Skeletal muscle satellite cell (primary cell): ENCODE data around the gene AOC2.
"Not testable (repeated sequence)": the region's sequence is repeated elsewhere in the genome, so short reads cannot be mapped to it uniquely, and the experiment has no call there.

Experiments
- H3K27me3 ChIP-seq: 2 replicates; pipeline ENCODE4 v1.7.0; 2013; ENCODE audit warnings: low read length; ENCODE audit not compliant: control insufficient read depth, insufficient read depth
- H3K36me3 ChIP-seq: 2 replicates; pipeline ENCODE4 v1.7.0; 2013; ENCODE audit warnings: mild to moderate bottlenecking, control low read depth, low read length; ENCODE audit not compliant: insufficient read depth
- H3K4me1 ChIP-seq: 2 replicates; pipeline ENCODE4 v1.7.0; 2013; ENCODE audit warnings: low read length; ENCODE audit not compliant: control insufficient read depth, insufficient read depth
- H3K4me2 ChIP-seq: 2 replicates; pipeline ENCODE4 v1.7.0; 2013; ENCODE audit warnings: mild to moderate bottlenecking, low read length
- H3K4me3 ChIP-seq: 2 replicates; pipeline ENCODE4 v1.7.0; 2013; ENCODE audit warnings: low read length
- H3K9ac ChIP-seq: 2 replicates; pipeline ENCODE4 v1.7.0; 2013; ENCODE audit warnings: mild to moderate bottlenecking, low read depth, low read length, moderate library complexity
- H3K9me3 ChIP-seq: replicated peaks from 2 replicates; pipeline ENCODE4 v1.7.0; 2013; ENCODE audit warnings: mild to moderate bottlenecking, control low read depth, low read length

AOC2 gene

GRCh38 chr17:42865638-42866094 is 21.3 kb downstream of the AOC2 start:
- Histone ChIP-seq H3K9ac (no peak overlapping the region), H3K4me3 (no peak overlapping the region), H3K4me1 (no peaks in the 10 kb centered on the region), H3K9me3 (peaks cover 3% of the 10 kb centered on the region), H3K4me2 (no peak overlapping the region), H3K36me3 (no peaks in the 10 kb centered on the region), H3K27me3 (peaks cover 29% of the 10 kb centered on the region)

DNA sequence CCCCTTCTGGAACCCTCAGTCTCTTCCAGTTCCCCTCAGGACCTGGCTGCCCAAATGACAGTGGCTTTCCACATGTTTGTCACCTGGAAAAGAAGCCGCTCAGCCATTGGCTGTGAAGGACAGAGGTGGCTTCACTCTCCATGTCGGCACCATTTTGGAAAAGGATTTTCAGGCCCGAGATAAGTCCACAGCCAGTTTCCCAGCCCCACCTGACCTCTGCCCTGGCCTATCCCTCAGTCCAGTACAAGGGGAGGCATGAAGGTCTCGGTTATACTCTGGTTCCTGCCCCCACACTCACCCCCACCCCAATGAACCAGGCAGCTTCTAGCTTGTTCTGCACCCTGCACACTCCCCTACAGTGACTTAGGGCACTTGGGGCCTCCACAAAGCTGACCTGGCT is 21.8 kb downstream of the AOC2 start:
- Histone ChIP-seq H3K4me3 (no peak overlapping the region), H3K27me3 (peaks cover 29% of the 10 kb centered on the region), H3K4me1 (no peaks in the 10 kb centered on the region), H3K4me2 (no peak overlapping the region), H3K36me3 (no peaks in the 10 kb centered on the region), H3K9me3 (peaks cover 4% of the 10 kb centered on the region), H3K9ac (no peak overlapping the region)

- peaks cover 4% of the 10 kb centered on the region for H3K9me3 ChIP-seq
- no peak overlapping the region for H3K4me2 ChIP-seq
- H3K4me1 ChIP-seq = no peaks in the 10 kb centered on the region
- H3K27me3 ChIP-seq = peaks cover 35% of the 10 kb centered on the region
- no peak overlapping the region for H3K4me3 ChIP-seq
- H3K36me3 ChIP-seq = no peaks in the 10 kb centered on the region
- no peak overlapping the region for H3K9ac ChIP-seq
These were observed 22.5 kb downstream of the AOC2 start for GRCh38 chr17:42866631-42867575.

DNA sequence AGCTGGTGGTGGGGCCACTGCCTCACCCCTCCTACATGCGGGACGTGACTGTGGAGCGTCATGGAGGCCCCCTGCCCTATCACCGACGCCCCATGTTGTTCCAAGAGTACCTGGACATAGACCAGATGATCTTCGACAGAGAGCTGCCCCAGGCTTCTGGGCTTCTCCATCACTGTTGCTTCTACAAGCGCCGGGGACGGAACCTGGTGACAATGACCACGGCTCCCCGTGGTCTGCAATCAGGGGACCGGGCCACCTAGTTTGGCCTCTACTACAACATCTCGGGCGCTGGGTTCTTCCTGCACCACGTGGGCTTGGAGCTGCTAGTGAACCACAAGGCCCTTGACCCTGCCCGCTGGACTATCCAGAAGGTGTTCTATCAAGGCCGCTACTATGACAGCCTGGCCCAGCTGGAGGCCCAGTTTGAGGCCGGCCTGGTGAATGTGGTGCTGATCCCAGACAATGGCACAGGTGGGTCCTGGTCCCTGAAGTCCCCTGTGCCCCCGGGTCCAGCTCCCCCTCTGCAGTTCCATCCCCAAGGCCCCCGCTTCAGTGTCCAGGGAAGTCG is 23.4 kb downstream of the AOC2 start:
- not testable (repeated sequence) for H3K9ac ChIP-seq, H3K4me1 ChIP-seq, H3K4me3 ChIP-seq, H3K36me3 ChIP-seq, H3K4me2 ChIP-seq, H3K9me3 ChIP-seq
- H3K27me3 ChIP-seq = peaks cover 36% of the 10 kb centered on the region

DNA sequence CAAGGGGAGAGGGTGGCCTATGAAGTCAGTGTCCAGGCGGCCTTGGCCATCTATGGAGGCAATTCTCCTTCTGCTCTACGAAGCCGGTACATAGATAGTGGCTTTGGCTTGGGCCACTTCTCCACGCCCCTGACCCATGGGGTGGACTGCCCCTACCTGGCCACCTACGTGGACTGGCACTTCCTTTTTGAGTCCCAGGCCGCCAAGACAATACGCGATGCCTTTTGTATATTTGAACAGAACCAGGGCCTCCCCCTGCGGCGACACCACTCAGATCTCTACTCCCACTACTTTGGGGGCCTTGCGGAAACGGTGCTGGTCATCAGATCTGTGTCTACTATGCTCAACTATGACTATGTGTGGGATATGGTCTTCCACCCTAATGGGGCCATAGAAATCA is 24.0 kb downstream of the AOC2 start:
- peaks cover 4% of the 10 kb centered on the region for H3K9me3 ChIP-seq
- H3K4me2 ChIP-seq = no peak overlapping the region
- H3K4me1 ChIP-seq = no peaks in the 10 kb centered on the region
- no peaks in the 10 kb centered on the region for H3K36me3 ChIP-seq
- H3K27me3 ChIP-seq = peaks cover 42% of the 10 kb centered on the region
- no peak overlapping the region for H3K4me3 ChIP-seq
- no peak overlapping the region for H3K9ac ChIP-seq

GRCh38 chr17:42871647-42872046 is 27.3 kb downstream of the AOC2 start:
- Histone ChIP-seq H3K36me3 (no peaks in the 10 kb centered on the region), H3K9me3 (peaks cover 4% of the 10 kb centered on the region), H3K9ac (no peak overlapping the region), H3K4me2 (no peak overlapping the region), H3K4me1 (no peaks in the 10 kb centered on the region), H3K27me3 (peaks cover 43% of the 10 kb centered on the region), H3K4me3 (no peak overlapping the region)

DNA sequence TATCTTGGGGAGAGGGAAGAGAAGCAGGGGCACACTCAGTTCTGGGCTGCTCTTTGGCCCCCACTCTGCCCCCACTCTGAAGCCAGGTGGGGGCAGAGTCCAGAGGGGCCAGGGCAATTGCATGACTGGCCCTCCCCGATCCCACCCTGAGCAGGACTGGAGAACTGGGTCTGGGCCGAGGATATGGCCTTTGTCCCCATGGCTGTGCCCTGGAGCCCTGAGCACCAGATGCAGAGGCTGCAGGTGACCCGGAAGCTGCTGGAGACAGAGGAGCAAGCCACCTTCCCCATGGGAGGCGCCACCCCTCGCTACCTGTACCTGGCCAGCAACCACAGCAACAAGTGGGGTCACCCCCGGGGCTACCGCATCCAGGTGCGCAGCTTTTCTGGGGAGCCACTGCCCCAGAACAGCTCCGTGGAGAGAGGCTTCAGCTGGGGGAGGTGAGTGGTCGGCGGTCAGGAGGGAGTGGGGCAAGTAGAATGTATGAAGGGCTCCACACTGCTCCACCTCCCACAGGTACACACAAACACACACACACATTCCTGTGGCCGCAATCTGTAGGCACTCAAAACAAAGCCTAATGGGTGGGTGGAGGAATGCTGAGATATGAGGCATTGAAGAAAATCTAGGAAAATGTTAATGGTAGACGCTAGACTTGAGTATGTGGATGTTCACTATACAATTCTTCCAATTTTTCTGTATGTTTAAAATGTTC is 28.0 kb downstream of the AOC2 start:
- peaks cover 45% of the 10 kb centered on the region for H3K27me3 ChIP-seq
- H3K9ac ChIP-seq = no peak overlapping the region
- no peaks in the 10 kb centered on the region for H3K4me1 ChIP-seq
- H3K4me2 ChIP-seq = no peak overlapping the region
- peaks cover 4% of the 10 kb centered on the region for H3K9me3 ChIP-seq
- no peaks in the 10 kb centered on the region for H3K36me3 ChIP-seq
- H3K4me3 ChIP-seq = no peak overlapping the region

- H3K4me1 ChIP-seq = no peaks in the 10 kb centered on the region
- peaks cover 4% of the 10 kb centered on the region for H3K9me3 ChIP-seq
- no peak overlapping the region for H3K4me3 ChIP-seq
- H3K27me3 ChIP-seq = peaks cover 54% of the 10 kb centered on the region
- no peak overlapping the region for H3K4me2 ChIP-seq
- no peak overlapping the region for H3K9ac ChIP-seq
- no peaks in the 10 kb centered on the region for H3K36me3 ChIP-seq
These were observed 28.9 kb downstream of the AOC2 start for GRCh38 chr17:42873315-42873714.

- H3K4me1 ChIP-seq, H3K9me3 ChIP-seq, H3K4me3 ChIP-seq, H3K36me3 ChIP-seq, H3K9ac ChIP-seq, H3K4me2 ChIP-seq: not testable (repeated sequence)
- H3K27me3 ChIP-seq = peaks cover 57% of the 10 kb centered on the region
These were observed 29.7 kb downstream of the AOC2 start for GRCh38 chr17:42873932-42874695.

DNA sequence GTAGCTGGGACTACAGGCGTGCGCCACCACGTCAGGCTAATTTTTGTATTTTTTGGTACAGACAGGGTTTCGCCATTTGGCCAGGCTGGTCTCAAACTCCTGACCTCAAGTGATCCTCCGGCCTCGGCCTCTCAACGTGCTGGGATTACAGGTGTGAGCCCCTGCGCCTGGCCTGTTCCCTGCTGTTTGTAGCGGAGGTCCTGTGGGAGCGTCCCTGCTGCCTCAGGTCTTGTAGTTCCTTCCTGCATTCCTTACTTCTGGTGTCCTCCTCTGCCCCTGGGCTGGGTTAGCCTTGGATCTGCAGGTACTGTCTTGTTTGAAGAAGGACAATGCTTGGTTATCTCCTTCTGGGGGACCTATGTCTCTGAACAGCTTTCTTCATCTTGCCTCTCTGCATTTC is 32.7 kb downstream of the AOC2 start:
- Histone ChIP-seq H3K4me3 (no peak overlapping the region), H3K27me3 (peaks cover 61% of the 10 kb centered on the region), H3K4me2 (no peak overlapping the region), H3K36me3 (no peaks in the 10 kb centered on the region), H3K9ac (no peak overlapping the region), H3K4me1 (no peaks in the 10 kb centered on the region), H3K9me3 (no peaks in the 10 kb centered on the region)
